HG02973 (cell line): ENCODE results near the gene NDUFAF5.

ENCODE experiments used
- ATAC-seq: cut with Tn5 transposase; IDR thresholded peaks from one replicate; pipeline ENCODE4 v1.9.1; 2021; ENCODE audit warnings: moderate library complexity; ENCODE audit not compliant: unreplicated experiment

NDUFAF5 gene

GRCh38 chr20:13819885-13820645 lies 35.2 kb downstream of the NDUFAF5 start:
- peak; percentile 86 for ATAC-seq

DNA sequence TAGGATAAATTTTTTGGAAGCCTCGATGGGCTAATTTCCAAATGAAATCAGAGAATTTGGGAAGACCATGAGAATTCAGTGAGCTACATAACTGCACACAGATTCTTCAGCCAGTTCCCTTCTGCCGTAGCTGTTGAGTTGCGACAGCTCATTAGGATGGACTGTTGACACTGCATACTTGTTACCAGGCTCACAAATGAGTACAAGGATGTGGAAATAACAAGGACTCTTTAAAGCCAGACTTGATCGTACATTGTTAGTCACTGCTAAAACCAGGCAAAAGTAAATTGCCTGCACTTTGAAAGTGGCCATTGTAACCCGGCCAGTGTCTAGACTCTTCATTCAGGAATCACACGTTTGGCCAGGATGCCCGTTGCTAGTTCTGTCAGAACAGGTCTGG lies 37.0 kb downstream of the NDUFAF5 start:
- no peak for ATAC-seq

GRCh38 chr20:13822459-13822858 lies 37.6 kb downstream of the NDUFAF5 start:
- no peak for ATAC-seq

DNA sequence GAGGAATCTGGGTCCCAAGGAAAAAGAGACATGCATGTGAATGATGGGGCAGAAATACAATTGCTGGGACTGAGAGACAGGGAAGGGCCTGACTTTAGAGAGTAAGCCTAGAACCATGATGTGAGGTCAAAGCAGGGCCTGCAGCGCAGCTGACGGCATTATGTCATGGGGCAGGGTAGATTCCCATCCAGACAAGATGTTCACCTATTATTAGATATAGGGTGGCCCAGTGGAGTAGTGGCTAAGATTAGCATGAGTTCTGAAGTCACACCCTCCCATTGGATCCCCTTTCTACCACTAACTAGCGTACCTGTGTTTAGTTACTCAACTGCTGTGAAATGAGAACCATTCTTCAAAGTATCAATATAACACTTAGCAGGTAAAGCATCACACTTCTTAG lies 39.6 kb downstream of the NDUFAF5 start:
- ATAC-seq, result no peak

GRCh38 chr20:13825465-13825864 lies 40.6 kb downstream of the NDUFAF5 start:
- ATAC-seq, result no peak

GRCh38 chr20:13831476-13831875 lies 46.6 kb downstream of the NDUFAF5 start:
- no peak for ATAC-seq

DNA sequence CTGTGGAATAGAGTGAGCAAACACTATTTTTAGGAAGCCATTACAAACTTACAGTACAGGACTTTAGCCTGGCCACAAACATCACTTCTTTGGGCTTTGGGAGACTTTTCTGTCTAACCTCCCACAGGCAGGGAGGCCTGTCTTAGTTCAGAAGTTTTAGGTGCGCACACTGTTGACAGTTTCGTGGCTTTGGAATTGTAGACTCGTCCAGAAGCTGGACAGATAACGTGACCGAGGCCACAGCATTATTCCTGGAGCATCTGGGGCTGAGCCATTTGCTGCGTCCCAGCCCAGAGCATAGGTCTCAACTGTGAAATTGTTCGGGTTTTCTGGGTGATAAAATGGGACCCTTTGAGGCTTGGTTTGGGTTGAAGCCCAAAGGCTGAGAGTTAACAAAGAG lies 53.8 kb downstream of the NDUFAF5 start:
- ATAC-seq, result no peak

- no peak for ATAC-seq
Measured at GRCh38 chr20:13839421-13840092, 54.7 kb downstream of the NDUFAF5 start.

- ATAC-seq, result no peak
Measured at GRCh38 chr20:13840093-13840465, 55.3 kb downstream of the NDUFAF5 start.

DNA sequence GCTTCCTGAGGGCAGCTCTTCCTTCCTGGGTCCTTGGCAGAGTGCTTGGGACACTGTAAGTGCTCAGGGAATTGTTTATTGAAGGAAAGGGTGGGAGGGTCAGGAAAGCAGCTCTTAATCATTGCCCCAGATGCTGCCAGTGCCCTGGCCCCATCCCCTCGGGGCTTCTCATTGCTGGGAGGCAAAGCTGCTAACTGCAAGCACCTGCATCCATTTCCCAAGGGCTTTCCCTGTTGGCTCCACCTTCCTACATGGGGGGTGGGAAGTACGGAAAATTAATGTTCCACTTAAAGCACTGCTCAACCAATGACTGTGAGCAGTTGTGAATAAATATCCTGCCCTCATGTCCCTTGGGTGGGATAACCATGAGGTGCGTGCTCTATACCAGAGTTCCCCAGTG lies 56.4 kb downstream of the NDUFAF5 start:
- ATAC-seq, result no peak

GRCh38 chr20:13844296-13844695 lies 59.5 kb downstream of the NDUFAF5 start:
- no peak for ATAC-seq

DNA sequence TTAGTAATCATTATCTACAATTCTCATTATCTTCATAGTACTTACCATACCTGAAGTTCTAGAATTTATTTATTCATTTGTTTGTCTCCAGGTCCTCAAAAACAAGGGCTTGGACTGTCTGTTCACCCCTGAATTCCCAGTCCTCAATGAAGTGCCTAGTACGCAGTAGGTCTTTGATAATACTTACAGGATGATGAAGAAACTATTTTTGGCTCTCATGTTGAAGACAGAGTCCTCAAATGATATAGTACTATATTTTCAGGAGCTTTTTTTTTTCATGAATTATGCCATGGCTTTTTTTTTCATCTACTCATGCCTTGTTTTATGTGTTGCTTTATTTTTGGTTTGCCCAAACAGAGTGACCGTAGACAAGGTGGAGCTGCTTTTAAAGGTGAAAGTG lies 66.5 kb downstream of the NDUFAF5 start:
- no peak for ATAC-seq

DNA sequence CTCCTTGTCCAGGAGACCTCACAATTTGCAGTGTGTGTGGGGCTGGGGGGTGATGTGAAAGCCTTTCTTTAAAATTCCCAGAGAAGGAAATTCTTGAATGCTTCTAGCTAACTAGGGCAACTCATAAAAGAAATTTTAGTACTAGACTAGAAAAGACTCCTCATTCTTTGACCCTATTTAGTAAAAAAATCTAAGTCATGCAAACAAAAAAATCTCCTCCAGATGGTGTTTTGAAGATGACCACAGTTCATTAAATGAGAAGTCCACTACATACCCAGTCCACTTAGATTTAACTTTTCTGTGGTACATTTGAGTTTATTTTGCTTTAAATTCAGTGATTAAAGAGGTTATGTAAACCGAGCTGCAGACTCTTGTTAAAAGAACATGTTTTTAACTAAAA lies 67.5 kb downstream of the NDUFAF5 start:
- ATAC-seq, result no peak

DNA sequence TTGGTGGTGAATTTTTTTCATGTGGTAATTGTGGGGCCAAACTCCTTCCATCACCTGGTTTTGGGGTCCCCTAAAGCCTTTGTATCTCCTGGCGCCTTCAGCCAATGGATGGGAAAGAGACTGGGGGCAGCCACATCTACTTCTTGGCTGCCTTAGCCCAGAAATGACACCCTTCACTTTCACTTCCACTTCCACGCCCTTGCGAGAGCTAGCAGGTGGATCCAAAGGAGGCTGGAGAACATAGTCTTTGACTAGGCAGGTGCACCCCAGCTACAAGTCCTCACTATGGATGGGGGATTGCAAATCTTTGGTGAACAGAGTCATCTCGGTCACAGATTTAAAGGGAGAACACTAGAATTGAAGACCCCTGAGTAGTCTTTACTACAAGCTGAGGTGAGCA lies 70.8 kb downstream of the NDUFAF5 start:
- no peak for ATAC-seq

DNA sequence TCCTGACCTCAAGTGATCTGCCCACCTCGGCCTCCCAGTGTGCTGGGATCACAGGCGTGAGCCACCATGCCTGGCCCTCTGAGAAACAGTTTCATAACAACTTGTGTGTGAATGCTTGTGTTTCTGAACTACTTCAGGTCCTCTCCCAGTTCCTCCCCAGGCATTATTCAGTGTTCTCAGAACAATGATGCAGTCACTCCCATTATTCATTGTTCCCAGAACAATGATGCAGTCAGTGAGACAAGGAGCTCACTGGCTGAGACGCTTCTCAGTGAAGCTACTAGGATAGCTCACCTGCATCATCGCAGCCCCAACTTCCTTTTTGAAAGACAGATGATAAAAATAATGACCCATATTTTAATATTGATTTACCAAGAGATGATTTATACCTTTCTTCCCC lies 71.5 kb downstream of the NDUFAF5 start:
- no peak for ATAC-seq

DNA sequence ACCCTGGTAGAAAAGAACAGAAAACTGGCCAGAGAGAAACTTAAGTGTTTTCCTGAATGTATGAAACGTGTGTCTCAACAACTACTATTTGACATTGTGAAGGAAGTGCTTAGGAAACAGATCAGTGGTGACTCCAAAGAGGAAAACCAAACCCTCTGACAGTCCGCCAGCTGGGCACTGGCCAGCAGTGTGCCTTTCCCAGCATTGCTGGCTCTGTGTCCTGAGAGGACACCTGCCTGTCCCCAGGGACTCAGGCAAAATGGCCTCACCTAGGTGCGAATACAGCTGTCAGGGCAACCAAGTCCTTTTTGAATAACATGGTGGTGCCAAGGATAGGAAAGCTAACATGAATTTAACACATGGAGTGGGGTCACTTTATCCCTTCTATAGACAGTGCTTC lies 72.5 kb downstream of the NDUFAF5 start:
- ATAC-seq, result no peak

- no peak for ATAC-seq
Measured at GRCh38 chr20:13857961-13858360, 73.1 kb downstream of the NDUFAF5 start.

DNA sequence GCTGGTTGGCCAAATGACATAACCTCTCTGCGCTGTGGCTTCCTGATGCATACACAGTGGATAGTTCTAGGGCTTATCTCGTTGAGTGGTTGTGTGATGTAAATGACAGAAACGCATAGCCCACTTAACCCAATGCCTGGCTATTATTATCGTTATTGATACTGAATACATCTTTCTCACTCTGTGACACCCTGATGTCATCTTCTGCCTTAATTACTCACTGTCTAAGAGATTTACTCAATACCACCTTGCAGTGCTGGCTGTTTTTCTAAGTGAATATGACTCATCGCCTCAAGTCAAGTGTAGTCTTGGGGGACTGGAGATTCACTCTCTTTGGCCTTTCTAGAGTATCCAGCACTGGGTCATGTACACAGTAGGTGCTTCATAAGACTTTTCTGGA lies 73.6 kb downstream of the NDUFAF5 start:
- ATAC-seq, result no peak

DNA sequence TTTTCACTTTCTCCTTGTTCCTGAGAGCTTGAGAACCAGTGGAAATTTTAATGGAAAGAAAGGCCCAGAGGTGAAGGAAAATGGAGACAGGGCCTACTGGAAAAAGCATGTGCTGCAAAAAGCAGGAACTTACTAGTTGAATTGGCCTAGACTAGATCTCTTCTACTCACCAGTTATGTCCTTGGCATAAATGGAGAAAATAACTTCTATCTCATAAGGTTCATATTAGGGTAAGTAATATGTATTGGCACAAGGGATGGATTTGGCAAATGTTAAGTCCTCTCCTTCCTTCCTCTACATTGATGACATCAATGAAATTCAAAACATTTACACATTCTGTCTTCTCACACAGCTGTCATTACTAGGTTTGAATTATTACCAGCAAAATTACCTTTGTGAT lies 74.0 kb downstream of the NDUFAF5 start:
- no peak for ATAC-seq

GRCh38 chr20:13862245-13862644 lies 77.4 kb downstream of the NDUFAF5 start:
- ATAC-seq, result no peak

DNA sequence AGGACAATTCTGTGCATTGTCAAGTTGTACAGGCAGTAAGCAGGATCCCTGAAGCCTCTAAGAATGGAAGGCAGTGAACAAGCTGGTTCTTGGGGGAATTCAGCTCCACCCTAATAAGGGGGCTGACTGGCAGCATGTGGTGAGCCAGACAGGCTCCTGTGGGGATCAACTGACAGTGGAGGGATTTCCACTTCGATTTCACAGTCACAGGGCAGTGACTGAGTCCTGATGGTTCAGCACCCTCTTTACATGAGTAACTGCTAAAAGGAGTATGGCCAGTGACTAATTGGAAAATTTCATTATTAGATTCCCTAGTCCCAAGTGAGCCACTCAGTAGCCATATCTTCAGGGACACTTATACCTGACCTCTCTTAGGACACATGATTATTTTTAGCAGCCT lies 78.4 kb downstream of the NDUFAF5 start:
- no peak for ATAC-seq

DNA sequence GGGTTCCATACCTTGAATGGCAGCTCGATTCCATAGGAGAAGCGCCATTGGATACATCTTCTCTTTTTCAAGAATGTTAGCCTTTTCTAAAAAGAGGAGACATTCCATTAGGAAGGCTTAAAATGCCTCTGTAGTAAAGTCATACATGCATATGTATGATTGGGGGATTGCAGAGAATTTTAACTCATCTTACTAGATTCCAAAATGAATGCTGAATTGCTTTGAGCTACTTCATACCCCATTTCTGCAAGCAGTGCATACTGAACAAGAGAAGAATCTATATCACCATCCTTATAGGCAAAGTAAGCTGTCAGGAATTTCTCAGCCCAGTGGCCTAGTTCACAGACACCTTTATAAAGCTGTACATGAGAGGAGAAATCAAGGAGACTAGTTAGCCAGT lies 80.3 kb downstream of the NDUFAF5 start:
- ATAC-seq, result no peak
